GM10266 (cell line): ENCODE data around the gene CITED1.
"Not testable (repeated sequence)": the region's sequence is repeated elsewhere in the genome, so short reads cannot be mapped to it uniquely, and the experiment has no call there.

Experiments used
- DNase-seq: peaks from one replicate; pipeline ENCODE4 v3.0.0; 2012; ENCODE audit errors: extremely low spot score
- TF ChIP-seq, protein P1 (sequence below): IDR thresholded peaks from 2 replicates; pipeline ENCODE4 v1.5.1; 2012; ENCODE audit warnings: mild to moderate bottlenecking, low read depth; ENCODE audit not compliant: control insufficient read depth, insufficient read depth; ENCODE audit errors: missing control alignments

The CITED1 gene

GRCh38 chrX:72346302-72346949, 40.7 kb upstream of the CITED1 start:
- DNase-seq: no peak
- TF ChIP-seq, protein P1, sequence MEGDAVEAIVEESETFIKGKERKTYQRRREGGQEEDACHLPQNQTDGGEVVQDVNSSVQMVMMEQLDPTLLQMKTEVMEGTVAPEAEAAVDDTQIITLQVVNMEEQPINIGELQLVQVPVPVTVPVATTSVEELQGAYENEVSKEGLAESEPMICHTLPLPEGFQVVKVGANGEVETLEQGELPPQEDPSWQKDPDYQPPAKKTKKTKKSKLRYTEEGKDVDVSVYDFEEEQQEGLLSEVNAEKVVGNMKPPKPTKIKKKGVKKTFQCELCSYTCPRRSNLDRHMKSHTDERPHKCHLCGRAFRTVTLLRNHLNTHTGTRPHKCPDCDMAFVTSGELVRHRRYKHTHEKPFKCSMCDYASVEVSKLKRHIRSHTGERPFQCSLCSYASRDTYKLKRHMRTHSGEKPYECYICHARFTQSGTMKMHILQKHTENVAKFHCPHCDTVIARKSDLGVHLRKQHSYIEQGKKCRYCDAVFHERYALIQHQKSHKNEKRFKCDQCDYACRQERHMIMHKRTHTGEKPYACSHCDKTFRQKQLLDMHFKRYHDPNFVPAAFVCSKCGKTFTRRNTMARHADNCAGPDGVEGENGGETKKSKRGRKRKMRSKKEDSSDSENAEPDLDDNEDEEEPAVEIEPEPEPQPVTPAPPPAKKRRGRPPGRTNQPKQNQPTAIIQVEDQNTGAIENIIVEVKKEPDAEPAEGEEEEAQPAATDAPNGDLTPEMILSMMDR: no peak

- TF ChIP-seq, protein P1: no peak
- no peak for DNase-seq
Observed at GRCh38 chrX:72340626-72341025, 34.9 kb upstream of the CITED1 start.

- TF ChIP-seq, protein P1: no peak
- no peak for DNase-seq
Observed at GRCh38 chrX:72340041-72340440, 34.3 kb upstream of the CITED1 start.

GRCh38 chrX:72330131-72330530, 24.4 kb upstream of the CITED1 start:
- TF ChIP-seq, protein P1: no peak
- DNase-seq: no peak

- TF ChIP-seq, protein P1: no peak
- no peak for DNase-seq
Observed at GRCh38 chrX:72326605-72327300, 21.0 kb upstream of the CITED1 start.

DNA sequence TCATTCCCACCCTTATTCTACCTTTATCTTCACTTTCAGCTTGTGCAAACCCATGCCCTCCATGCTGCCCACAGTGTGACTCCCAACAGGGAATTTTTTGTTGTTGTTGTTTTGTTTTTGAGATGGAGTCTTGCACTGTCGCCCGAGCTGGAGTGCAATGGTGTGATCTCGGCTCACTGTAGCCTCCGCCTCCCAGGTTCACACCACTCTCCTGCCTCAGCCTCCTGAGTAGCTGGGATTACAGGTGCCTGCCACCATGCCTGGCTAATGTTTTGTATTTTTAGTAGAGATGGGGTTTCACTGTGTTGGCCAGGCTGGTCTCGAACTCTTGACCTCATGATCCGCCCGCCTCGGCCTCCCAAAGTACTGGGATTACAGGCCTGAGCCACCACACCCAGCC, 13.9 kb upstream of the CITED1 start:
- not testable (repeated sequence) for DNase-seq

- no peak for DNase-seq
- TF ChIP-seq, protein P1: no peak
Observed at GRCh38 chrX:72317139-72317538, 11.4 kb upstream of the CITED1 start.
